Measurements from ENCODE around the gene DOC2B. TPM values are rescaled to one million over a fixed set of nuclear protein-coding genes. Genes with fewer than 3 reads are reported as not detected.

The DOC2B gene
- total and polyA plus RNA-seq, 2 of the 8 experiments (the other 6 are each of a cell fraction or from before 2014, with no cell fraction given) = 1.3 to 3.3 TPM

- no peak overlapping the region for H2AK5ac ChIP-seq (ENCODE audit: low read depth, low read length)
- no peak overlapping the region for H3K18ac ChIP-seq (ENCODE audit: extremely low read depth, low read length)
- H2BK12ac ChIP-seq (ENCODE audit: low read depth, low read length) = no peak overlapping the region
- no peaks in the 10 kb centered on the region for H3K36me3 ChIP-seq (ENCODE audit: control insufficient read depth in 2 of 4, insufficient read depth in 4 of 4, low read length in 3 of 4)
- no peaks in the 10 kb centered on the region for H3K79me2 ChIP-seq (ENCODE audit: control insufficient read depth in 1 of 2, insufficient read depth in 2 of 2, low read length in 2 of 2)
- H3K4me1 ChIP-seq (replicated peaks in 1 of 4; ENCODE audit: control insufficient read depth in 3 of 4, insufficient read depth in 4 of 4, low read length in 3 of 4) = no peaks in the 10 kb centered on the region; a peak in 1 of 7 replicates
- H4K20me1 ChIP-seq (replicated peaks in 1 of 2; ENCODE audit: control insufficient read depth in 1 of 2, insufficient read depth in 2 of 2, low read length in 2 of 2) = peaks cover 0 to under 1% of the 10 kb centered on the region in 2 experiments
- H2BK5ac ChIP-seq (ENCODE audit: low read depth, low read length) = no peak overlapping the region
- WGBS, 2 experiments (ENCODE audit: extremely low coverage in 1 of 2, insufficient coverage in 1 of 2, insufficient read length in 1 of 2, insufficient replicate concordance in 2 of 2, low coverage in 1 of 2, low lambda C conversion rate in 2 of 2, missing lambda C conversion rate in 1 of 2) = 82% methylated on average over 1 of the region's 2 CpGs; no CpG with 5 or more reads in 1 of the 2 experiments
- no peak overlapping the region for H2BK15ac ChIP-seq (ENCODE audit: low read length)
- no peak for TF ChIP-seq SIX5 (IDR thresholded peaks at IDR 0.05; ENCODE audit: low read depth, low read length)
- no peak overlapping the region for H3K14ac ChIP-seq (ENCODE audit: insufficient read length)
- H3K27ac ChIP-seq (ENCODE audit: low read depth, low read length) = no peak overlapping the region
- no peak overlapping the region for H3K4me3 ChIP-seq (ENCODE audit: extremely low read depth in 1 of 4, insufficient read depth in 2 of 4, low read depth in 3 of 4, low read length in 4 of 4)
- H2AFZ ChIP-seq (ENCODE audit: low read length) = no peak overlapping the region
- no peak overlapping the region for H4K5ac ChIP-seq (ENCODE audit: insufficient read length, low read depth, low read length)
- no peak overlapping the region for H3K9ac ChIP-seq (replicated peaks in 1 of 4; ENCODE audit: extremely low read depth in 1 of 4, low read depth in 3 of 4, low read length in 3 of 4)
- no peak overlapping the region for H2BK120ac ChIP-seq (replicated peaks; ENCODE audit: low read depth, low read length)
- H3K4me2 ChIP-seq (ENCODE audit: insufficient read depth in 1 of 2, low read depth in 2 of 2, low read length in 2 of 2) = no peak overlapping the region
- H3K23ac ChIP-seq (ENCODE audit: insufficient read length) = no peak overlapping the region
- FAIRE-seq = no peak
- H4K91ac ChIP-seq (replicated peaks; ENCODE audit: insufficient read length, low read length) = no peak overlapping the region
- no peak for DNase-seq (ENCODE audit: low read depth in 1 of 2, low spot score in 2 of 2)
- no peaks in the 10 kb centered on the region for H3K79me1 ChIP-seq (ENCODE audit: low read depth, low read length)
- ChIA-PET CTCF (ENCODE audit: partially characterized antibody) (interaction anchor here (3.8 kb wide), 1 partner anchor 14 kb away, joined by 13 read pairs; no protein-coding TSS in a partner anchor), POLR2A (ENCODE audit: partially characterized antibody) (no interaction called here)
- H3K9me3 ChIP-seq (ENCODE audit: insufficient read depth in 2 of 2, low read depth in 1 of 2, low read length in 1 of 2) = no peaks in the 10 kb centered on the region; a peak in 1 of 4 replicates
- H3K4ac ChIP-seq (replicated peaks; ENCODE audit: insufficient read length, low read depth, low read length) = no peak overlapping the region
- H4K8ac ChIP-seq (ENCODE audit: extremely low read depth, insufficient read depth, low read length) = no peak overlapping the region
- no peak overlapping the region for H2BK20ac ChIP-seq (ENCODE audit: low read length)
- H3K27me3 ChIP-seq (replicated peaks in 1 of 4; ENCODE audit: control insufficient read depth in 3 of 4, extremely low read depth in 1 of 4, insufficient read depth in 3 of 4, low read length in 3 of 4) = no peaks in the 10 kb centered on the region
- no peaks in the 10 kb centered on the region for H3K23me2 ChIP-seq (ENCODE audit: low read depth, low read length)
- no peak overlapping the region for H3K56ac ChIP-seq (replicated peaks; ENCODE audit: insufficient read length, low read depth, low read length)
Observed at GRCh38 chr17:151004-151403, 30.4 kb downstream of the DOC2B start.

Measured in H1 (cell line).